Activated CD4-positive, alpha-beta T cell treated with anti-CD3 and anti-CD28 coated beads for 36 hours (primary cell): Measurements from ENCODE around the gene UAP1L1. TPM values are rescaled to one million over a fixed set of nuclear protein-coding genes. Genes with fewer than 3 reads are reported as not detected.
A peak's percentile ranks its signal among the peaks of the same experiment; 100 is the strongest.

Experiments used
- ATAC-seq: fragments of 200-7000 bp; cut with Tn5 transposase; one replicate; pipeline ENCODE4 v1.10.0; 2021; ENCODE audit warnings: mild to moderate bottlenecking, moderate library complexity
- CTCF ChIA-PET: fragments of 350-600 bp; sonication (Branson Sonifier 250); formaldehyde crosslinking; loops from one replicate; lab custom pipeline; 2021; ENCODE audit warnings: antibody characterized with exemption; lab: Charles Lee
- POLR2A ChIA-PET: fragments of 350-600 bp; sonication (Branson Sonifier 250); formaldehyde crosslinking; loops from one replicate; lab custom pipeline; 2021; ENCODE audit warnings: antibody characterized with exemption, inconsistent platforms; lab: Charles Lee
- DNase-seq: peaks from one replicate; pipeline ENCODE4 v3.0.0-alpha.2; 2020
- H3K27ac Mint-ChIP-seq: one replicate; pipeline ENCODE4 v1.8.0; 2021; ENCODE audit warnings: mixed read lengths
- H3K27me3 Mint-ChIP-seq: one replicate; pipeline ENCODE4 v1.8.0; 2021; ENCODE audit warnings: mixed read lengths
- H3K36me3 Mint-ChIP-seq: one replicate; pipeline ENCODE4 v1.8.0; 2021; ENCODE audit warnings: low read depth, mixed read lengths
- H3K4me1 Mint-ChIP-seq: one replicate; pipeline ENCODE4 v1.8.0; 2021; ENCODE audit warnings: mixed read lengths
- H3K4me3 Mint-ChIP-seq: one replicate; pipeline ENCODE4 v1.8.0; 2021; ENCODE audit warnings: mild to moderate bottlenecking, moderate library complexity, mixed read lengths
- H3K9me3 Mint-ChIP-seq: one replicate; pipeline ENCODE4 v1.8.0; 2021; ENCODE audit warnings: low read depth, mixed read lengths
- intact Hi-C, 2 experiments: fragments of 100-400 bp; cut with DNase I in 1 of 2; cut with micrococcal nuclease in 1 of 2; formaldehyde crosslinking; loops; one replicate each; pipeline versions ENCODE4 v1.14.2 to v1.15.1; 2022 to 2024; cut with DNase I, micrococcal nuclease
- total RNA-seq, 2 experiments: library from RNA; stranded (reverse); gene quantifications; one replicate each; pipeline ENCODE4 v1.2.3, GENCODE V29; 2021

The UAP1L1 gene, protein sequence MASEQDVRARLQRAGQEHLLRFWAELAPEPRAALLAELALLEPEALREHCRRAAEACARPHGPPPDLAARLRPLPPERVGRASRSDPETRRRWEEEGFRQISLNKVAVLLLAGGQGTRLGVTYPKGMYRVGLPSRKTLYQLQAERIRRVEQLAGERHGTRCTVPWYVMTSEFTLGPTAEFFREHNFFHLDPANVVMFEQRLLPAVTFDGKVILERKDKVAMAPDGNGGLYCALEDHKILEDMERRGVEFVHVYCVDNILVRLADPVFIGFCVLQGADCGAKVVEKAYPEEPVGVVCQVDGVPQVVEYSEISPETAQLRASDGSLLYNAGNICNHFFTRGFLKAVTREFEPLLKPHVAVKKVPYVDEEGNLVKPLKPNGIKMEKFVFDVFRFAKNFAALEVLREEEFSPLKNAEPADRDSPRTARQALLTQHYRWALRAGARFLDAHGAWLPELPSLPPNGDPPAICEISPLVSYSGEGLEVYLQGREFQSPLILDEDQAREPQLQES
- 10 to 100 TPM; 12.5 to 14.4 TPM for total RNA-seq

DNA sequence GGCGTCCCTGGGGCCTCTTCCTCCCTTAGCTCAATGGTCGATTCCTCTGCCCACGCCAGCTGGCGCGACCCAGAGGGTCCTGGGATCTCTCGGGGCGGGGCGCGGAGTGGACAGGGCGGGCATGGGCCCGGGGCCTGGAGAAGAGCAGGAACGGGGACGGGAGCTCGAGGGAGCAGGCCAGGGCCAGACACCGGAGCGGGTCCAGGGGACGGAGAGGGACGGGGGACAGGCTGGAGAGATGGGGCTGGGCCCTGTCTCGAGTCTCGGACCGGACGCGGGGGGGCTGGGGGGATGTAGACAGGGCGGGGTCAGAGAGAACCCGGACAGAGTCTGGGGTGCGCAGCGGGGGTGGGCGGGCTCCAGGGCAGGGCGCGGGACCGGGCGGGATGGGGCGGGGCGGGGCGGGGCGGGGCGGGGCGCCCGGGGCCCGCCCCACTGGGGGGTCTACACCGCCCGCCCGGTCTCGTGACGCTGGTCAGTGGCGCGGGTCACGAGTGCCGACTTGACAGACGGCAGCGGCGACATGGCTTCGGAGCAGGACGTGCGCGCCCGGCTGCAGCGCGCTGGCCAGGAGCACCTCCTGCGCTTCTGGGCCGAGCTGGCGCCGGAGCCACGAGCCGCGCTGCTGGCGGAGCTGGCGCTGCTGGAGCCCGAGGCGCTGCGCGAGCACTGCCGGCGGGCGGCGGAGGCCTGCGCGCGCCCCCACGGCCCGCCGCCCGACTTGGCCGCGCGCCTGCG is at the start of gene UAP1L1:
Gene UAP1L1 (plus strand): TSS at position 508 of the 738 bp plus-strand sequence. CDS start 16 bp downstream, at position 524.
- Mint-ChIP-seq H3K36me3 (peaks cover 6% of the 10 kb centered on the region), H3K27me3 (no peaks in the 10 kb centered on the region), H3K4me1 (no peaks in the 10 kb centered on the region), H3K27ac (no peak within 1 kb of the TSS), H3K4me3 (peak within 1 kb of the TSS; percentile 69), H3K9me3 (no peaks in the 10 kb centered on the region)
- ATAC-seq (peak; percentile 80), DNase-seq (peak; percentile 72)
- intact Hi-C loops = loop anchor here in 1 of 2 experiments (1.0 kb wide), 1 partner anchor 9 kb away; the partner anchor contains the start of gene MAN1B1
- POLR2A ChIA-PET = interaction anchor here (1.0 kb wide), 1 partner anchor 9 kb away, joined by 5 read pairs; the partner anchor contains the start of gene MAN1B1
- CTCF ChIA-PET = interaction anchor here (0.5 to 1.9 kb wide), 7 partner anchors 9 to 138 kb away, joined by 3 to 10 read pairs (median 3); partner anchors contain the start of gene MAN1B1

- peak overlapping the region; percentile 60 for H3K4me3 Mint-ChIP-seq
- peaks cover 42% of the 10 kb centered on the region for H3K4me1 Mint-ChIP-seq
- intact Hi-C loops = loop anchor here (1.0 to 5.0 kb wide), 9 partner anchors 18 to 194 kb away; partner anchors contain the start of genes FBXW5 (in 1 of the 2), MAN1B1 (in 1 of the 2), NPDC1 (in 1 of the 2) and PHPT1 (in 1 of the 2)
- DNase-seq (peak; percentile 84), ATAC-seq (peak; percentile 51)
- no peaks in the 10 kb centered on the region for H3K36me3 Mint-ChIP-seq
- CTCF ChIA-PET = interaction anchor here (0.5 to 4.7 kb wide), 37 partner anchors 10 to 1039 kb away, joined by 3 to 26 read pairs (median 4); partner anchors contain the start of genes AJM1, CLIC3, DPP7 and LCN12
- H3K27me3 Mint-ChIP-seq = no peaks in the 10 kb centered on the region
- POLR2A ChIA-PET = interaction anchor here (1.0 kb wide), 1 partner anchor 186 kb away, joined by 3 read pairs; the partner anchor contains the start of gene AJM1
- no peaks in the 10 kb centered on the region for H3K9me3 Mint-ChIP-seq
- peak overlapping the region; percentile 42 for H3K27ac Mint-ChIP-seq
Observed at GRCh38 chr9:137028263-137029057, 48.9 kb upstream of the UAP1L1 start.

DNA sequence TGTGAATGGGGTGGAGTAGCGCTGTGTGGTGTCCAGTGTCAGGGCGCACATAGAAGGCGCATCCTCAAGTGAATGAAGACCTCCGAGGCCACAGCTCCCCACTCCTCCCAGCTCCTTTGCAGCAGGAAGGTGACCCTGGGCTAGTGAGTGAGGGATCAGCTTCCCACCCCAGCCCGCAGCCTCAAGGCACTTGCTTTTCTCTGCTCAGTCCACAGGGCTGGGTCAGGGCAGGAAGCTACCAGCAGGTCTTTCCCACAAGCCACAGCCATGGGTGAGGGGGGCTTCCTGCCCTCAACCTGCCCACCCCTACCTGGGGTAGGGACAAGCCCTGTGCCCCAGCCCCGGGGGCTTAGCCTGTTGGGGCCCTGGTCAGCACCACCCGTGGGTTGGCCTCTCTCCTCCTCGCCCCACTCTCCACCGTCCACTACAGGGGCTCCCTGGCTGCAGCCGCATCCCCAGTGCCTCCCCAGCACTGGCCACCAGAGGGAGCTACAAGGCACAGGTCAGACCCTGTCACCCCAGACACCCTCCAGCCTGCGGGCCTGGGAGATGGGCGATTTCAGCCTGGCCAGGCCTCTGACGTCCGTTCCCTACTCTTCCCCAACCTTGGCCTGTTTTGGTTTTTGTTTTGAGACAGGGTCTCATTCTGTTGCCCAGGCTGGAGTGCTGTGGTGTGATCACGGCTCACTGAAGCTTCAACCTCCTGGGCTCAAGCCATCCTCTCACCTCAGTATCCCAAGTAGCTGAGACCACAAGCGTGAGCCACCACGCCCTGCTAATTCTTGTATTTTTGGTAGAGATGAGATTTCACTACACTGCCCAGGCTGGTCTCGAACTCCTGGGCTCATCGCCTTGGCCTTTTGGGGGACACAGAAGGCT is 48.0 kb upstream of the UAP1L1 start:
- intact Hi-C loops = loop anchor here (1.0 to 5.0 kb wide), 3 partner anchors 38 to 194 kb away; partner anchors contain the start of gene RNF208 (in 1 of the 2)
- Mint-ChIP-seq H3K4me3 (peak overlapping the region; percentile 60), H3K27ac (peak overlapping the region; percentile 42), H3K9me3 (no peaks in the 10 kb centered on the region), H3K4me1 (peaks cover 46% of the 10 kb centered on the region), H3K36me3 (no peaks in the 10 kb centered on the region), H3K27me3 (no peaks in the 10 kb centered on the region)
- DNase-seq = peak; percentile 88
- ChIA-PET POLR2A (interaction anchor here (1.0 to 1.4 kb wide), 2 partner anchors 37 to 187 kb away, joined by 3 read pairs; partner anchors contain the start of genes AJM1 and PAXX), CTCF (interaction anchor here (0.5 to 4.7 kb wide), 41 partner anchors 8 to 331 kb away, joined by 3 to 26 read pairs (median 4); partner anchors contain the start of genes AJM1, CLIC3, DPP7 and LCN12)
- peak; percentile 52 for ATAC-seq

GRCh38 chr9:137030006-137030405 is 47.3 kb upstream of the UAP1L1 start:
- H3K4me1 Mint-ChIP-seq = peaks cover 53% of the 10 kb centered on the region

GRCh38 chr9:137030538-137031527 is 46.5 kb upstream of the UAP1L1 start:
- Mint-ChIP-seq H3K4me3 (peak overlapping the region; percentile 49), H3K4me1 (peaks cover 55% of the 10 kb centered on the region), H3K27ac (no peak overlapping the region), H3K27me3 (no peaks in the 10 kb centered on the region), H3K36me3 (no peaks in the 10 kb centered on the region), H3K9me3 (no peaks in the 10 kb centered on the region)
- ATAC-seq (no peak), DNase-seq (peak; percentile 77)
- POLR2A ChIA-PET = interaction anchor here (0.8 kb wide), 1 partner anchor 210 kb away, joined by 3 read pairs; the partner anchor contains the start of gene TUBB4B
- intact Hi-C loops = loop anchor here in 1 of 2 experiments (10.0 kb wide), 1 partner anchor 186 kb away; the partner anchor contains the start of genes AJM1 and PHPT1
- CTCF ChIA-PET = interaction anchor here (0.7 to 4.7 kb wide), 9 partner anchors 8 to 65 kb away, joined by 3 to 26 read pairs (median 9); partner anchors contain the start of genes MAN1B1 and PAXX

More at GRCh38 chr9:137030006-137030405, 47.3 kb upstream of the UAP1L1 start:
- peak overlapping the region; percentile 60 for H3K4me3 Mint-ChIP-seq
- intact Hi-C loops = loop anchor here in 1 of 2 experiments (10.0 kb wide), 1 partner anchor 185 kb away; the partner anchor contains the start of genes AJM1 and PHPT1
- H3K9me3 Mint-ChIP-seq = no peaks in the 10 kb centered on the region
- no peaks in the 10 kb centered on the region for H3K27me3 Mint-ChIP-seq
- DNase-seq (no peak), ATAC-seq (no peak)
- H3K36me3 Mint-ChIP-seq = no peaks in the 10 kb centered on the region
- ChIA-PET POLR2A (interaction anchor here (0.8 to 1.4 kb wide), 3 partner anchors 38 to 211 kb away, joined by 3 read pairs; partner anchors contain the start of genes AJM1, PAXX and TUBB4B), CTCF (interaction anchor here (0.6 to 4.7 kb wide), 31 partner anchors 8 to 331 kb away, joined by 3 to 26 read pairs (median 5); partner anchors contain the start of genes CLIC3, DPP7, LCN12 and MAN1B1)
- H3K27ac Mint-ChIP-seq = peak overlapping the region; percentile 39

- CTCF ChIA-PET = interaction anchor here (0.6 to 4.7 kb wide), 6 partner anchors 9 to 238 kb away, joined by 3 to 26 read pairs (median 4); partner anchors contain the start of gene MAN1B1
- H3K9me3 Mint-ChIP-seq = no peaks in the 10 kb centered on the region
- intact Hi-C loops = loop anchor here in 1 of 2 experiments (10.0 kb wide), 1 partner anchor 187 kb away; the partner anchor contains the start of genes AJM1 and PHPT1
- H3K4me1 Mint-ChIP-seq = peaks cover 52% of the 10 kb centered on the region
- POLR2A ChIA-PET = interaction anchor here (0.8 kb wide), 1 partner anchor 64 kb away, joined by 3 read pairs; no protein-coding TSS in a partner anchor
- no peak within 1 kb of the TSS for H3K27ac Mint-ChIP-seq
- peak within 1 kb of the TSS; percentile 52 for H3K4me3 Mint-ChIP-seq
- no peaks in the 10 kb centered on the region for H3K27me3 Mint-ChIP-seq
- ATAC-seq = peak; percentile 7
- DNase-seq = peak; percentile 73
- no peaks in the 10 kb centered on the region for H3K36me3 Mint-ChIP-seq
Observed at GRCh38 chr9:137031904-137032640, 45.2 kb upstream of the UAP1L1 start, which contains the start of gene FUT7. TSS of gene FUT7 (minus strand) at chr9:137032088. CDS start at chr9:137031991, 97 bp downstream.

- CTCF ChIA-PET = interaction anchor here (0.6 to 1.5 kb wide), 4 partner anchors 35 to 239 kb away, joined by 3 to 5 read pairs (median 4); no protein-coding TSS in a partner anchor
- H3K27ac Mint-ChIP-seq = peak overlapping the region; percentile 43
- H3K9me3 Mint-ChIP-seq = no peaks in the 10 kb centered on the region
- ATAC-seq (no peak), DNase-seq (no peak)
- H3K4me1 Mint-ChIP-seq = peaks cover 50% of the 10 kb centered on the region
- H3K4me3 Mint-ChIP-seq = peak overlapping the region; percentile 29
- H3K36me3 Mint-ChIP-seq = no peaks in the 10 kb centered on the region
- intact Hi-C loops = loop anchor here in 1 of 2 experiments (10.0 kb wide), 1 partner anchor 188 kb away; the partner anchor contains the start of genes AJM1 and PHPT1
- POLR2A ChIA-PET = no interaction called here
- no peaks in the 10 kb centered on the region for H3K27me3 Mint-ChIP-seq
Observed at GRCh38 chr9:137032858-137033257, 44.5 kb upstream of the UAP1L1 start.
